ENCODE measurements around the gene LMO2. TPM values are rescaled to one million over a fixed set of nuclear protein-coding genes. Genes with fewer than 3 reads are reported as not detected.

LMO2 gene
- total RNA-seq, 1 experiment from 2014 or later: 0.33 TPM

GRCh38 chr11:33844236-33844635 lies 47.6 kb downstream of the LMO2 start:
- Histone ChIP-seq H3K27ac (ENCODE audit: insufficient read length, low read depth, low read length) (no peak overlapping the region), H3K4me2 (ENCODE audit: insufficient read depth, insufficient read length, low read length) (no peak overlapping the region), H2BK5ac (ENCODE audit: insufficient read length, low read length) (no peak overlapping the region), H3K4me1 (ENCODE audit: insufficient read depth, low read length) (no peaks in the 10 kb centered on the region), H2AFZ (ENCODE audit: low read length) (no peak overlapping the region), H4K8ac (replicated peaks; ENCODE audit: insufficient read length, low read depth, low read length) (no peak overlapping the region), H3K27me3 (ENCODE audit: insufficient read depth, low read length) (no peaks in the 10 kb centered on the region), H3K23ac (ENCODE audit: insufficient read length, low read depth, low read length) (no peak overlapping the region), H3T11ph (ENCODE audit: low read length) (no peak overlapping the region), H3K23me2 (ENCODE audit: insufficient read length, low read depth, low read length, poor library complexity, severe bottlenecking) (no peaks in the 10 kb centered on the region), H2AK5ac (ENCODE audit: insufficient read length, low read length) (no peak overlapping the region), H3K9ac (ENCODE audit: extremely low read depth, insufficient read length, low read length) (no peak overlapping the region), H2BK120ac (ENCODE audit: low read depth, low read length, poor library complexity, severe bottlenecking) (no peak overlapping the region), H2BK15ac (ENCODE audit: low read depth, low read length) (no peak overlapping the region), H2BK20ac (ENCODE audit: low read depth, low read length, poor library complexity, severe bottlenecking) (no peak overlapping the region), H4K91ac (ENCODE audit: insufficient read length, low read depth, low read length) (no peak overlapping the region), H3K18ac (ENCODE audit: insufficient read length, low read depth, low read length) (no peak overlapping the region), H3K56ac (ENCODE audit: insufficient read length, low read depth, low read length) (no peak overlapping the region), H4K20me1 (ENCODE audit: control insufficient read depth, insufficient read depth, insufficient read length) (no peaks in the 10 kb centered on the region), H4K5ac (ENCODE audit: insufficient read length, low read depth, low read length) (no peak overlapping the region), H2BK12ac (ENCODE audit: insufficient read length, low read depth, low read length) (no peak overlapping the region), H3K79me2 (ENCODE audit: insufficient read depth, low read length) (no peaks in the 10 kb centered on the region), H3K14ac (ENCODE audit: insufficient read depth, low read length) (no peak overlapping the region), H3K79me1 (ENCODE audit: insufficient read depth, low read depth, low read length, poor library complexity, severe bottlenecking) (no peaks in the 10 kb centered on the region), H3K4ac (ENCODE audit: low read depth, low read length) (no peak overlapping the region), H3K9me3 (ENCODE audit: control insufficient read depth, low read depth, low read length) (no peaks in the 10 kb centered on the region)
- no peak overlapping the region for H3K4me3 Mint-ChIP-seq
- DNase-seq: no peak
- no peaks in the 10 kb centered on the region for H3K9me3 Mint-ChIP-seq
- no peak overlapping the region for H3K27ac Mint-ChIP-seq
- peaks cover 4% of the 10 kb centered on the region for H3K27me3 Mint-ChIP-seq (ENCODE audit: low read depth)
- H3K36me3 Mint-ChIP-seq (ENCODE audit: insufficient read depth in 1 of 3, low read depth in 3 of 3): no peaks in the 10 kb centered on the region
- no CpG with 5 or more reads among the region's 6 CpGs for WGBS (ENCODE audit: extremely low coverage, insufficient read length, low lambda C conversion rate)
- TF ChIP-seq, protein P1, sequence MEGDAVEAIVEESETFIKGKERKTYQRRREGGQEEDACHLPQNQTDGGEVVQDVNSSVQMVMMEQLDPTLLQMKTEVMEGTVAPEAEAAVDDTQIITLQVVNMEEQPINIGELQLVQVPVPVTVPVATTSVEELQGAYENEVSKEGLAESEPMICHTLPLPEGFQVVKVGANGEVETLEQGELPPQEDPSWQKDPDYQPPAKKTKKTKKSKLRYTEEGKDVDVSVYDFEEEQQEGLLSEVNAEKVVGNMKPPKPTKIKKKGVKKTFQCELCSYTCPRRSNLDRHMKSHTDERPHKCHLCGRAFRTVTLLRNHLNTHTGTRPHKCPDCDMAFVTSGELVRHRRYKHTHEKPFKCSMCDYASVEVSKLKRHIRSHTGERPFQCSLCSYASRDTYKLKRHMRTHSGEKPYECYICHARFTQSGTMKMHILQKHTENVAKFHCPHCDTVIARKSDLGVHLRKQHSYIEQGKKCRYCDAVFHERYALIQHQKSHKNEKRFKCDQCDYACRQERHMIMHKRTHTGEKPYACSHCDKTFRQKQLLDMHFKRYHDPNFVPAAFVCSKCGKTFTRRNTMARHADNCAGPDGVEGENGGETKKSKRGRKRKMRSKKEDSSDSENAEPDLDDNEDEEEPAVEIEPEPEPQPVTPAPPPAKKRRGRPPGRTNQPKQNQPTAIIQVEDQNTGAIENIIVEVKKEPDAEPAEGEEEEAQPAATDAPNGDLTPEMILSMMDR (conservative IDR thresholded peaks at IDR 0.05): no peak
- peaks cover 0 to 8% of the 10 kb centered on the region in 2 experiments; a peak in 1 of 4 replicates for H3K4me1 Mint-ChIP-seq

Data from H9 (cell line).